Measurements from ENCODE around the gene ARHGEF7.
"Not testable (repeated sequence)": the region's sequence is repeated elsewhere in the genome, so short reads cannot be mapped to it uniquely, and the experiment has no call there.

ARHGEF7 gene, protein sequence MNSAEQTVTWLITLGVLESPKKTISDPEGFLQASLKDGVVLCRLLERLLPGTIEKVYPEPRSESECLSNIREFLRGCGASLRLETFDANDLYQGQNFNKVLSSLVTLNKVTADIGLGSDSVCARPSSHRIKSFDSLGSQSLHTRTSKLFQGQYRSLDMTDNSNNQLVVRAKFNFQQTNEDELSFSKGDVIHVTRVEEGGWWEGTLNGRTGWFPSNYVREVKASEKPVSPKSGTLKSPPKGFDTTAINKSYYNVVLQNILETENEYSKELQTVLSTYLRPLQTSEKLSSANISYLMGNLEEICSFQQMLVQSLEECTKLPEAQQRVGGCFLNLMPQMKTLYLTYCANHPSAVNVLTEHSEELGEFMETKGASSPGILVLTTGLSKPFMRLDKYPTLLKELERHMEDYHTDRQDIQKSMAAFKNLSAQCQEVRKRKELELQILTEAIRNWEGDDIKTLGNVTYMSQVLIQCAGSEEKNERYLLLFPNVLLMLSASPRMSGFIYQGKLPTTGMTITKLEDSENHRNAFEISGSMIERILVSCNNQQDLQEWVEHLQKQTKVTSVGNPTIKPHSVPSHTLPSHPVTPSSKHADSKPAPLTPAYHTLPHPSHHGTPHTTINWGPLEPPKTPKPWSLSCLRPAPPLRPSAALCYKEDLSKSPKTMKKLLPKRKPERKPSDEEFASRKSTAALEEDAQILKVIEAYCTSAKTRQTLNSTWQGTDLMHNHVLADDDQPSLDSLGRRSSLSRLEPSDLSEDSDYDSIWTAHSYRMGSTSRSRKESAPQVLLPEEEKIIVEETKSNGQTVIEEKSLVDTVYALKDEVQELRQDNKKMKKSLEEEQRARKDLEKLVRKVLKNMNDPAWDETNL

DNA sequence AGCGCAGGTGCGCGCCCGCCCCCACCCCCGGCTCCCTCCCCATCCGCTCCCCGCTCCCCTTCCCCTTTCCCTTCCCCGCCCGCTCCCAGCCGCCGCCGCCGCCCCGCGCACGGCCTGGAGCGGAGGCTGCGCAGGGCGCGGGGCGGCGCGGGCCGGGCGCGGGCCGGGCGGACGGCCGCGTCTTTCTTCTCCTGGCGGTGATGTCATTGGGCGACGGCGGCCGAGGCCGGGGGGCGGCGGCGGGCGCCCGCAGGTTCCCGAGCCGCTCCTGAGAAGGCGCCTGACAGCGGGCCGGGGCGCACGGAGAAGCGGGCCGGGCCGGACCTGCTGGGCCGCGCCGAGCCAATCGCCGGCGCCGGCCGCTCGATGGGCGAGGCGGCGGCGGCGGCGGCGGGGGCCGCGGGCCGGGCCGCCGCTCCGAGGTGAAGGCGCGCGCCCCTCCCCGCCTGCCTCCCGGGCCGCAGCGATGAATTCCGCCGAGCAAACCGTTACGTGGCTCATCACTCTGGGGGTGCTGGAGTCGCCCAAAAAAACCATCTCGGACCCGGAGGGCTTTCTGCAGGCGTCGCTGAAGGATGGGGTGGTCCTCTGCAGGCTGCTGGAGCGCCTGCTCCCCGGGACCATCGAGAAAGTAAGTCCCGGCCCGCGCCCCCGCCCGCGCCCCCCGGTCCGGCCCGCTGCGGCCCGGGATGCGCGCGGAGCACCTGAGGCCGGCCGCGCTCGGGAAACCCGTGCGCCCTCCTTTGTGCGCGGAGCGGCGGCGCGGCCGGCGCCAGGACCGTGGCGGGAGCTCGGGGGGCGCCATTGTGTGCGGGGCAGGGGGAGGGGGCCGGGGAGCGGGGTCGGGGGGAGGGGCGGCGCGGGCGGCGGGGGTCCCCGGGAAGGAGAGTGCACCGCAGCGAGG lies at the start of gene ARHGEF7:
Gene ARHGEF7 (plus strand): TSS at position 250 of the 904 bp plus-strand sequence. CDS start 217 bp downstream, at position 467.
- peak in 6 of 51 donors; percentile 5 to 51 (median 24) for DNase-seq

DNA sequence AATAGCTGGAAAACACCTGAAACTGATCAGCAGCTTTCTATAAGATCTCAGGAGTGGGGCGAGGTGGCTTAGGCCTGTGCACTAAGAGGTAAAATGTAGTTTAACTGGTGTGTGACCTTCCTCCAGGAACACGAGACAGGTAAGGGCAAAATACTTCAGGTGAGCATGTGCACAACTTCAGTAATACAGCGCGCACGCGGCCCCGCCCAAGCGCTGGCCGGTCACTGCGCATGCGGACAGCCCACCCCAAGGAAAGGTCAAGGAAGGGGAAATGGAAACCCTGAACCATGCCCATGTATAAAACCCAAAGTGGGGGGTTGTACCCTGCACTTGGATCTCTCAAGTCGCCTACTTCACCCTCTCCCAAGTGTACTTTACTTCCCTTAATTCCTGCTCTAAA lies 49.4 kb upstream of the ARHGEF7 start:
- DNase-seq, result no peak

DNA sequence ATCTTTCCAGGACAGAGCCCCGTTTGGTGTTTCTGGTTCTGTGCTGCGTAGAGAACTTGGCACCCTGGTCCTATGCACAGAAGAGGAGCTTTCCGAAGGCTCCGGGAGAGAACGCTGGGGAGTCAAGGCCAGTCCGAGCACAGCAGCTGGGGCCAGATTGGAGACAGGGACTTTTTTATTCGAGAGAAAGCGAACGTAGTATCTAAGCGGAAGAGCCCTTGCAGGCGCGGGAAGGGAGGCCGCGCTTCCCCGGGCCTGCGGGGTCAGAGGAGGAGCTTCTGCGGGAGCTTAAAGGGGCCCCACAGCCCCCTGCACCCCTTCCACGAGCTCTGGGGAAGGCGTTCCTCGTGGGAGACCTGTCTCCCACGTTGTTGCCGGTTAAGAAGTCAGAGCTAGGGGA lies 48.6 kb upstream of the ARHGEF7 start:
- DNase-seq, result peak in 1 of 51 donors; percentile 10

DNA sequence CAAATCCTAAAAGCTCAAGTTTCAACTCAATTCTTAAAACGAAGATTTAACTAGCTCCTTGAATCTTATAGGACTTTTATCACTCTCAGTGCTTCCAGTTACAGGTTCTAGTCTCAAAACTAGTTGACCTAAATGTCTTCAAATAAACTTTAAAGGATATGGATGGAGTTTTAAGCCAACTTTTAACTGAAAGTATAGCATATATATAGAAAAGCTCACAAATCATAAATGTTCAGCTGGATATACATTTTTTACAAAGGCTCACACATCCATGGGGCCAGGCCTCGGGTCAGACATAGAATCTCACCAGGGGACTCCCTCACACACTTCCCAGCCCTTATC lies 47.1 kb upstream of the ARHGEF7 start:
- DNase-seq, result no peak

DNA sequence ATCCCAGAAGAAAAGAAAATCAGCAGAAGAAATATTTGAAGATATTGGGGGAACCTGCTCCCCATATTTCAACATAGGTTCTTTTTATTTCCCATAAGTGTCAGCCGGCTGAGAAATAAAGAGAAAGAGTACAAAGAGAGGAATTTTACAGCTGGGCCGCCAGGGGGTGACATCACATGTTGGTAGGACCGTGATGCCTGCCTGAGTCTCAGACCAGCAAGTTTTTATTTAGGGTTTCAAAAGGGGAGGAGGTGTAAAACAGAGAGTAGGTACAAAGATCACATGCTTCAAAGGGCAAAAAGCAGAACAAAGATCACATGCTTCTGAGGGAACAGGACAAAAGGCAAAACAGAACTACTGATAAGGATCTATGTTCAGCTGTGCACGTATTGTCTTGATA lies 44.0 kb upstream of the ARHGEF7 start:
- DNase-seq, result not testable (repeated sequence)

DNA sequence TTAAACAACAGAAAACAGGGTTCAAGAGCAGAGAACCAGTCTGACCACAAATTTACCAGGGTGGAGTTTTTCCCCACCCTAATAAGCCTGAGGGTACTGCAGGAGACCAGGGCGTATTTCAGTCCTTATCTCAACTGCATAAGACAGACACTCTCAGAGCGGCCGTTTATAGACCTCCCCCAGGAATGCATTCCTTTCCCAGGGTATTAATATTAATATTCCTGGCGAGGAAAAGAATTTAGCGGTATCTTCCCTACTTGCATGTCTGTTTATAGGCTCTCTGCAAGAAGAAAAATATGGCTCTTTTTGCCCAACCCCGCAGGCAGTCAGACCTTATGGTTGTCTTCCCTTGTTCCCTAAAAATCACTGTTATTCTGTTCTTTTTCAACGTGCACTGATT lies 43.6 kb upstream of the ARHGEF7 start:
- not testable (repeated sequence) for DNase-seq

DNA sequence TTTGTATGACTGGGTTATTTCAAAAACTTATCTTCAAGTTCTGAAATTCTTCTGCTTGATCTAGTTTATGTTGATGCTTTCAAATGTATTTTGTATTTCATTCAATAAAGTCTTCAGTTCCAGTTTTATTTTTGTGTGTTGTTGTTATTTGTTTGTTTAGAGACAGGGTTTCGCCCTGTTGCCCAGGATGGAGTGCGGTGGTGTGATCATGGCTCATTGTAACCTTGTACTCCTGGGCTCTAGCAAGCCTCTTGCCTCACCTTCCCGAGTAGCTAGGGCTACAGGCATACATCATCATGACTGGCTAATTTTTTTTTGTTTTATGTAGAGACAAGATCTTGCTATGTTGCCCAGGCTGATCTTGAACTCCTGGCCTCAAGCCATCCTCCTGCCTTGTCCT lies 40.3 kb upstream of the ARHGEF7 start:
- no peak for DNase-seq

DNA sequence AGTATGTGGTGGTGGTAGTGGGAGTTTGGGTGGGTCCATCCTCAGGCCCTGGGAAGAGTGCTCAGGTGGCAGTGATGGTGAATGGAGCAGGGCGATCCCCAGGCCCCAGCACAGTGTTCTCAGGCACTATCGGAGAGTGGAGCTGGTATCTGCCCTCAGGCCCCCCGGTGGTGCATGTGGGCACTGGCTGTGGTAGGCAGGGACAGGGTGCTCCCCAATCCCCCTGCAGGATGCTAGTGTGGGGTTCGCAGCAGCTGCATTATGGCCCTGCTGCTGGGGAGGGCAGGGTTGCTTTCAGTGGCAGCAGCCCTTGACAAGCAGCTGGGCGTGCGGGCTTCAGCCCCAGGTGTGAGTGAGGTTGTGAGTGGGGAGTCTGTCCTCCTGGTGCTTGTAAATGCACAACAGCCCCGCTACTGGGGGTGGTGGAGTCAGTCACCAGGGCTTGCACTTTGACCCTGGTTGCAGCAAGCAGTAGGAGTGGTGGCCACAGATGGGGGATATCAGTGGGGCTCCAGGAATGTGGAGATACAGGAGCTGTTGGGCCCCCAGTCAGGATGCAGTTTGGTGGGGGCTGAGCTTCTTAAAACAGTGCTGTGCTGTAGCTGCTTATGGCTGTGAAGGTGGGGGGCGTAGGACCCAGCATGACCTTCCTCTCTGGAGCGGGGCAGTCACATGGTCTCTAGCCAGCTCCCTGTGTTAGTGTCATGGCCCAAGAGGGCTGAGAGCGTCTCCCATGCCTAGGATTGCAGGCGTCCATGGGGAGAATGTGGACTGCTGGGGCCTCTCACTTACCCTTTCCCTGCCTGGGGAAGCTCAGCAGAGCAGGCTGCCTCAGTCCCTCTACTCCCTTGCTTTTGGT lies 38.7 kb upstream of the ARHGEF7 start:
- no peak for DNase-seq

DNA sequence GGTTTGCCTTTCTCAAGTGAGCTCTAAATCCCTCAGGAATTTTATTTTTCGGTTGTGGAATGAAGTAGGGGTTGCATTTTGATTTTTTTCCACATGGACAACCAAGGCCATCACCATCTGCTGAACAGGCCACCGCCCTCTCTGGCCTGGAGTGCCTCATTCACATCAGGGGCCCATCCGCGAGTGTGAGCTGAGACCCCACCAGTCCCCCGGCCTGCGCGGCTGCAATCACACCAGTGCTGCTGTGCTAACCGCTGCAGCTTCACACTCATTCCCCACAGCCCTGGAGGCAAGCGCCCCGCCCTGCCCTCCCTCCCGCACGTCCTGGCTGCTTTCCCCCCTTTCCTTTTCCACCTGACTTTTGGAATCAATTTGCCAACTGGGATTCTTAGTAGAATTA lies 35.7 kb upstream of the ARHGEF7 start:
- DNase-seq, result no peak

DNA sequence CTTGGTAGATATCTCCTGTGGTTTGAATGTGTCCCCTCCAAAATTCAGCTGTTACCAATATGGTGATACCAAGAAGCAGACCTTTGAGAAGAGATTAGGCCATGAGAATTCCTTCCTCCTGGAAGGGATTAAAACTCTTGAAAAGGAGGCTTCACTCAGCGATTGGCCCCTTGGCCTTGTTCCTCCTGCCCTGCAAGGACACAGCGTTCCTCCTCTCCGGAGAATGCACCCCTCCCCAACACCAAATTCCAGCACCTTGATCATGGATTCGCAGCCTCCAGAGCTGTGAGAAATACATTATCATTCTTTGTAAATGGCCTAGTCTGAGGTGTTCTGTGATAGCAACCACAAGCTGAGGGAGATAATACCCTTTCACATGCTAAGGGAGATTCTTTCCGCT lies 34.5 kb upstream of the ARHGEF7 start:
- DNase-seq, result no peak

DNA sequence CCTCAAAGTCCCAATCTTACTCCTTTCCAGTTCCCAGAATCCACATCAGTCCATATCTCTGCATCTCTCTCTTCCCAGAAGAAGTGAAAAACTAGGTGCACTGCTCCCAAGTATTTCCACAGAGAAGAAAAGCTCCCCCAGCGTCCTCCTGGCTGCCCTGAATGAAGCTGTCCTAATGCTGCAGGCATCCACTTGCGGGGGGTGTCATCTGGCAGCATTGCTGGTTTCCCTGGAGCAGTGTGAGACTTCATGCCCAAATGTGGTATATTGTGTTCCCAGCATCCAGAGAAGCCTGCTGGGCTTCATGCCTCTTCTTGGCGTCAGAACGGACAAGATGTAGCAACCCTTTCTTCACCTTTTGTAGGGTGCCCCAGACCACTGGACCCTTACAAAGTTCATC lies 32.9 kb upstream of the ARHGEF7 start:
- no peak for DNase-seq

DNA sequence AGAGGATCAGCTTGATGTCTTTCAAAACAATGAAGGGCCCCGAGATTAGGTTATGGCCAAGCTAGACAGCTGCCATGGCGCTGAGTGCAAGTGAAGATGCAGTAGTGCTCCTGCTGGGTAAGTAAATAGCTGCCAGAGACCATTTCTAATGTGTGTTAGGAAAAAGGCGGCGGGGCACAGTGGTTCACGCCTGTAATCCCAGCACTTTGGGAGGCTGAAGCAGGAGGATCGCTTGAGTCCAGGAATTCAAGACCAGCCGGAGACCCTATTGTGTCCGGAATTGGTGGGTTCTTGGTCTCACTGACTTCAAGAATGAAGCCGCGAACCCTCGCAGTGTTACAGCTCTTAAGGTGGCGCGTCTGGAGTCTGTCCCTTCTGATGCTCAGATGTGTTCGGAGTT lies 32.3 kb upstream of the ARHGEF7 start:
- not testable (repeated sequence) for DNase-seq

DNA sequence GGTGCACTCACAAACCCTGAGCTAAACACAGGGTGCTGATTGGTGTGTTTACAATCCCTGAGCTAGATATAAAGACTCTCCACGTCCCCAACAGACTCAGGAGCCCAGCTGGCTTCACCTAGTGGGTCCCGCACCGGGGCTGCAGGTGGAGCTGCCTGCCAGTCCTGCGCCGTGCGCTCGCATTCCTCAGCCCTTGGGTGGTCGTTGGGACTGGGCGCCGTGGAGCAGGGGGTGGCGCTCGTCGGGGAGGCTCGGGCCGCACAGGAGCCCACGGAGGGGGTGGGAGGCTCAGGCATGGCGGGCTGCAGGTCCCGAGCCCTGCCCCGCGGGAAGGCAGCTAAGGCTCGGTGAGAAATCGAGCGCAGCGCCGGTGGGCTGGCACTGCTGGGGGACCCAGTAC lies 31.4 kb upstream of the ARHGEF7 start:
- not testable (repeated sequence) for DNase-seq

DNA sequence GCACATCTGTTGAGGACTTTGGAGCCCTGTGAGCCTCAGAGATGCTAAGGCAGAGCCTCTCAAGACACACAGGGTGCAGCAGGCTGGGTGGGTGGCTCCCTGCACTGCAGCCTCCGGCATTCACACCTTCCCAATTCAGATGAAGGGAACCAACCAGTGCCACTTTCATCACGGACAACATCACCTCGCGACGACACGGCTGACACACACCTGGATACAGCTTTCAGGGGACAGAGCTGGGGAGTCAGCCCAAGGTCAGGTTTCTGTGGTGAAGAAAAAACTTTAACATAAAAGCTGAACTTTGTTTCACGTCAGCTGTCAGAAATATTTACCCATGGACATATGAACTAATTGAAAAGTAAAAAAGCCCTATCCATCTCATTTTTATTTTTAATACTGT lies 24.9 kb upstream of the ARHGEF7 start:
- no peak for DNase-seq

DNA sequence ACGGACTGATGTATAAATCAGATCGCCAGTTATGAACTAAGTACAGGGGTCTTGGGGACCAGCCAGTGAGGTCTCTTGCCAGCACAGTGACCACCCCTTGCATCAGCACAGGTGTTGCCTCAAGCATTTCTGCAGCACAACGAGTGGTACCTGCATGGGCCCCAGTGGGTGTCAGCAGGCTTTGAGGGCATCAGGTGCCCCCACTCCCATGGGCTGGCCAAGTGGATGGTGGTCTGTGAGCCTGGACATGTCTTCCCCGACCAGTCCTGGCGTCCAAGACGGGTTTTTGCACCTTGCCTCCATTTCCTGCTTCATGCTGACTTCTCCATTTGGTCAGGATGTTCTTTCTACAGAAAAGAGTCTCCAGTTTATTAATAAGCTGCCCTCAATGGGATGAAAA lies 22.4 kb upstream of the ARHGEF7 start:
- no peak for DNase-seq

DNA sequence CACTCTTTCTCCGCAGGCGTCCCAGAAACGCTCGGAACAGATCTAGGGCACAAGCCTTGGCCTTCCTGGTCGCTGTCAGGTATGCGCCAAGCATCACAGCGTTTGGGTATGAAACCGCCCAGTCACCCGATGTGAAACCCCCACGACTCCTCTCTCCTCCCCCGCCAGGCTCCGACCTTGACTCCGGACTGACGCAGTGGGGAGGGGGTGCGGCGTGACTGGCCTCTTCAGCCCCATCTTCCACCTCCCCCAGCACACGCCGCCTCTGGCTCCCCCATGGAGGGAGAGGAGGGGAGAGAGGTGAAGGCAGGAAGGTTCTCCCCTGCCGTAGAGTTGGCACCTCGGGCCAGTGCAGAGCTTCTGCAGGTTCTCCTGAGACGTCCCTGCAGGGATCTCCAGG lies 22.0 kb upstream of the ARHGEF7 start:
- no peak for DNase-seq

DNA sequence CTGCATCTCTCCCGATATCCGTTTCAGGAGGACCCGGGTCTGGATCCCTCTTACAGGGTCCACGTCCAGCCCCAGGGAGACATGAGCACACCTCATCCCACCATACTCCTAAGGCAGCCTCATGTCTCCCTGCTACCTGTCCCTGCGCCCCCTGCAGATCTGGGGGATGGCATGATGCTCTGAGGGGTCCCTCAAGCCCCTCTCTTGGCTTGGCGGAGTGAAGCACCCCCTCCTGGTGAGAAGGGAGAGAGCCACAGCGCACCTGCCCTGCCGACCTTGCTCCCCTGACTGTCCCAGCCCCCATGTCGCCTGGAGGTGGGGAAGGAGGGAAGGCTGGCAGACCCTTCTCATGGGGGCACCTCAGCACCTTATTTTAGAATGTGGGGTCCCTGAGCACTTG lies 21.5 kb upstream of the ARHGEF7 start:
- DNase-seq, result no peak

DNA sequence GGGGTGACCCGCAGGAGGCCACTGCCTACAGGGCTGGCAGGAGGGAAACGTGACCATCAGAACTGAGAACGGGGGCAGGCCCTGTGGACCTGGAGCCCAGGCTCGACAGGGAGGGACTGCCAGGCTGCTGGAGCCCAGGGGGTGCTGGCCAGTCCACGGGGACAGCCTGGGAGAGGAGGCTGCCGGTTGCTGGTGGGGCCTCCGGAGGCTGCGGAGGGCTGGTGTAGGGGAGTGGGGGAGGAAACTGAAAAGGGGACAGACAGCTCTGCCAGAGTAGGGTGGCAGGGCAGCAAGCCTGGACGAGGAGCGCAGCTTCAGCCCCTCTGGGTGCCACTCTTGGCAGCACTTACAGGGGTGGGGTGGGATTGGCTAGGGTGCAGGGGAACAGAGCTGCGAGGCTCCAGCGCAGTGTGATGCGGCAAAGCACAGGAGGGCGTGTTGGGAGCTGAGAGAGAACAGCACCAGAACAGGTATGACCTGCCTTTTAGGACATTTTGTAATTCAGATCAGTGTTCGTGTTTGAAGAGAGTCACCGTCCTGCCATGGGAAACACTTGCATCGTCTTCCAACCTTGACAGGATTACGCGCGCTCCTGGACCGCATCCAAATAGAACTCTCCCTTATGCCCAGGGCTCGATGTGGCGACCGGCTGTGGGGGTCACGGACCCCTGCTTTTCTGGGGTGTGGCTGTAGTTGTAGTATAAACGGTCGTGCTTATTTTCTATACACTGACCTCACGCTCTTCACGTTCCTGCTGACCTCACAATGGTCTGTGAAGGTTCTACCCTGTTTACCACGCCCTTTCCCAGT lies 19.9 kb upstream of the ARHGEF7 start:
- no peak for DNase-seq

DNA sequence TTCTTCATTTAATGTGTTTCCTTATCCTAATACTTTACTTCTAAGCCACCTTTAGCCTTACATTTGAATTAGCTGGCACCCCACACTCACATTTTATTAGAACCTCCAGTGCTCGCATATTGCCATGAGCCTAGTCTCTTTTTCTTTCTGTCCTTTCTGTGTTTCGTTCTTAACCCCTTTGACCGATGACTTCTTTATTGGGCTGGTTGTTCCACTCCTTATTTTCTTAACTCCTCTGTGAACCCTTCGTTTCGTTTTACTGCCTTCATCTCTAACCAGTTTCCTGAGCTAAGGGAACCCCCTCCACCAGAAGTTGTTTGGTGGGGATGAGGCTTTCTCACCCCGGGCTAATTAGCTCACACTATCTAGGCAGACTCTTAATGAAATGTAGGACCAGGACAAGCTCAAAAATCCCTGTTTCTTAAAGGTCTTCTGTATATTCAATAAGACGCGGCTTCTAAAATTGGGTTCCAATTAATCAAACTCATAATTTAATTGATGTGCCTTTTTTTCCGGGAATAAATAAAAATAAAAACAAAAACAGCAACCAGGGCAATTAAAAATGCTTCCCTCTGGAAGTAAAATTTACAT lies 19.1 kb upstream of the ARHGEF7 start:
- no peak for DNase-seq

Measured in hypothalamus (tissue), 51 donors.